ENCODE data around the gene DNLZ. TPM values are rescaled to one million over a fixed set of nuclear protein-coding genes. Genes with fewer than 3 reads are reported as not detected.

The DNLZ gene
- total RNA-seq, 2 experiments from 2014 or later = 16.8 to 21.2 TPM

DNA sequence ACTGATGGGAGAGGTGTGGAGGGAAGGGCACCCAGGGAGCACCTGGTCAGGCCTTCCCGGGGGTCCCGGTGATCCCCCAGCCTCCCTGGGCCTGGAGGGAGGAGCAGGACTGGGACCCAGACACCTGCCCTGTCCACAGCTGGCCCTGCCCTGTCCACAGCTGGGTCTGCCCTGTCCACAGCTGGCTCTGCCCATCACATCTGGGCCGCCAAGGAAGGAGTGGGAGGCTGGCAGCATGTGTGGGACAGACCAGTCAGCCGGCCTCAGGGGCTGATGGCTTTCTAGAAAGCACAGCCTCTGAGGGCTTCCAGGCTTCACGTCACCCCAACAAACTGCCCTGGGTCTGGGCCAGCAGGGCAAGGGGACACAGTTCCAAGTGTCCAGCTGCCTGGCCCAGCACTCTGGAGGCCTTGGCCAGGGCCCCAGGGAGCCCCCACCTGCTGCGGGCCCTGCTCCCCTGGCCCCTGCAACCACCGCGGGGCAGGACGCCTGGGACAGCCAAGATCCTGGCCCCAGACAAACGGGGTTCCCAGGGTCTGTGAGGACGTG, 12.2 kb downstream of the DNLZ start:
- H3K36me3 ChIP-seq (ENCODE audit: insufficient read depth, low read length) = no peaks in the 10 kb centered on the region
- intact Hi-C loops (cut with micrococcal nuclease; ENCODE audit: unreplicated experiment) = no loop called here
- DNase-seq (ENCODE audit: low spot score) = no peak
- no peak overlapping the region for H3K4me2 ChIP-seq (ENCODE audit: low read length)
- BruUV-seq (replicated peaks) = no TSS peak
- ChIA-PET POLR2A (no interaction called here), CTCF (ENCODE audit: unreplicated experiment) (no interaction called here)
- no peak overlapping the region for H2AFZ ChIP-seq (ENCODE audit: low read length)
- H3K27ac ChIP-seq (ENCODE audit: low read depth, low read length, poor library complexity, severe bottlenecking) = no peak overlapping the region
- TF ChIP-seq CTCF (conservative IDR thresholded peaks at IDR 0.05; ENCODE audit: low read length) (no peak), EZH2phosphoT487 (IDR thresholded peaks at IDR 0.05; ENCODE audit: borderline replicate concordance, low read depth, low read length) (no peak)
- no peaks in the 10 kb centered on the region for H3K9me2 ChIP-seq (ENCODE audit: insufficient read depth, low read length)
- no peaks in the 10 kb centered on the region for H3K9me3 ChIP-seq (ENCODE audit: low read length)
- H4K20me1 ChIP-seq (ENCODE audit: insufficient read depth, low read length) = no peaks in the 10 kb centered on the region
- H3K4me3 ChIP-seq (ENCODE audit: low read depth, low read length, poor library complexity, severe bottlenecking) = no peak overlapping the region
- no peaks in the 10 kb centered on the region for H3K4me1 ChIP-seq (ENCODE audit: insufficient read depth, low read length, poor library complexity, severe bottlenecking)
- no peaks in the 10 kb centered on the region for H3K79me2 ChIP-seq (ENCODE audit: insufficient read depth, low read depth, low read length)

- no peak overlapping the region for H2AFZ ChIP-seq (ENCODE audit: low read length)
- H3K79me2 ChIP-seq (ENCODE audit: insufficient read depth, low read depth, low read length) = no peaks in the 10 kb centered on the region
- CTCF ChIA-PET (ENCODE audit: unreplicated experiment) = no interaction called here
- H3K4me3 ChIP-seq (ENCODE audit: low read depth, low read length, poor library complexity, severe bottlenecking) = no peak overlapping the region
- H3K27ac ChIP-seq (ENCODE audit: low read depth, low read length, poor library complexity, severe bottlenecking) = no peak overlapping the region
- POLR2A ChIA-PET = no interaction called here
- no peaks in the 10 kb centered on the region for H3K9me3 ChIP-seq (ENCODE audit: low read length)
- no peaks in the 10 kb centered on the region for H4K20me1 ChIP-seq (ENCODE audit: insufficient read depth, low read length)
- H3K9me2 ChIP-seq (ENCODE audit: insufficient read depth, low read length) = no peaks in the 10 kb centered on the region
- no peak for DNase-seq (ENCODE audit: low spot score)
- H3K36me3 ChIP-seq (ENCODE audit: insufficient read depth, low read length) = no peaks in the 10 kb centered on the region
- no peaks in the 10 kb centered on the region for H3K4me1 ChIP-seq (ENCODE audit: insufficient read depth, low read length, poor library complexity, severe bottlenecking)
- TF ChIP-seq CTCF (conservative IDR thresholded peaks at IDR 0.05; ENCODE audit: low read length) = no peak
- no peak for TF ChIP-seq EZH2phosphoT487 (IDR thresholded peaks at IDR 0.05; ENCODE audit: borderline replicate concordance, low read depth, low read length)
- intact Hi-C loops (cut with micrococcal nuclease; ENCODE audit: unreplicated experiment) = no loop called here
- BruUV-seq (replicated peaks) = no TSS peak
- H3K4me2 ChIP-seq (ENCODE audit: low read length) = no peak overlapping the region
These were observed 14.0 kb downstream of the DNLZ start for GRCh38 chr9:136349546-136349945.

GRCh38 chr9:136348691-136349090, 14.9 kb downstream of the DNLZ start:
- no peaks in the 10 kb centered on the region for H3K36me3 ChIP-seq (ENCODE audit: insufficient read depth, low read length)
- intact Hi-C loops (cut with micrococcal nuclease; ENCODE audit: unreplicated experiment) = no loop called here
- DNase-seq (ENCODE audit: low spot score) = no peak
- H3K4me2 ChIP-seq (ENCODE audit: low read length) = no peak overlapping the region
- no peaks in the 10 kb centered on the region for H3K79me2 ChIP-seq (ENCODE audit: insufficient read depth, low read depth, low read length)
- no peak overlapping the region for H3K27ac ChIP-seq (ENCODE audit: low read depth, low read length, poor library complexity, severe bottlenecking)
- no peaks in the 10 kb centered on the region for H4K20me1 ChIP-seq (ENCODE audit: insufficient read depth, low read length)
- ChIA-PET POLR2A (no interaction called here), CTCF (ENCODE audit: unreplicated experiment) (no interaction called here)
- H3K9me2 ChIP-seq (ENCODE audit: insufficient read depth, low read length) = no peaks in the 10 kb centered on the region
- no peak for TF ChIP-seq EZH2phosphoT487 (IDR thresholded peaks at IDR 0.05; ENCODE audit: borderline replicate concordance, low read depth, low read length)
- no peak for TF ChIP-seq CTCF (conservative IDR thresholded peaks at IDR 0.05; ENCODE audit: low read length)
- H3K4me3 ChIP-seq (ENCODE audit: low read depth, low read length, poor library complexity, severe bottlenecking) = no peak overlapping the region
- H3K9me3 ChIP-seq (ENCODE audit: low read length) = no peaks in the 10 kb centered on the region
- BruUV-seq (replicated peaks) = no TSS peak
- no peak overlapping the region for H2AFZ ChIP-seq (ENCODE audit: low read length)
- H3K4me1 ChIP-seq (ENCODE audit: insufficient read depth, low read length, poor library complexity, severe bottlenecking) = no peaks in the 10 kb centered on the region
